ENCODE results near the gene EXOSC5.
A peak's percentile ranks its signal among the peaks of the same experiment; 100 is the strongest.

EXOSC5 gene

GRCh38 chr19:41442473-41443355 is 45.6 kb upstream of the EXOSC5 start, which contains the start of gene ERICH4:
ERICH4 (plus strand) TSS chr19:41443156; CDS start chr19:41443170, 14 bp downstream.
- H3K36me3 ChIP-seq (ENCODE audit: insufficient read depth, low read length), result peaks cover 6% of the 10 kb centered on the region
- no peak within 1 kb of the TSS for H3K4me2 ChIP-seq (ENCODE audit: insufficient read depth, low read length)
- no peak within 1 kb of the TSS for H2AFZ ChIP-seq (ENCODE audit: low read depth, low read length)
- ATAC-seq (ENCODE audit: insufficient read depth, low read depth), result no peak
- H3K9me3 ChIP-seq (ENCODE audit: insufficient read depth, low read length, severe bottlenecking), result no peaks in the 10 kb centered on the region
- H3K79me2 ChIP-seq (ENCODE audit: insufficient read depth, low read length), result peaks cover 16% of the 10 kb centered on the region
- no peaks in the 10 kb centered on the region for H3K27me3 ChIP-seq (ENCODE audit: insufficient read depth, low read length, poor library complexity)
- TF ChIP-seq CTCF (IDR thresholded peaks at IDR 0.05; ENCODE audit: borderline replicate concordance, extremely low read depth, low read length, poor library complexity, severe bottlenecking), result no peak
- no peak for TF ChIP-seq EZH2 (IDR thresholded peaks at IDR 0.05; ENCODE audit: borderline replicate concordance, low read depth, low read length, severe bottlenecking)
- no peaks in the 10 kb centered on the region for H4K20me1 ChIP-seq (ENCODE audit: insufficient read depth, low read length)
- peaks cover 21% of the 10 kb centered on the region for H3K4me1 ChIP-seq (ENCODE audit: insufficient read depth, low read length)
- DNase-seq, result no peak
- H3K4me3 ChIP-seq (ENCODE audit: low read depth in 1 of 2, low read length in 2 of 2), result no peak within 1 kb of the TSS
- no peak within 1 kb of the TSS for H3K9ac ChIP-seq (ENCODE audit: low read depth, low read length)
- no peak within 1 kb of the TSS for H3K27ac ChIP-seq (ENCODE audit: low read length)

- no peak overlapping the region for H2AFZ ChIP-seq (ENCODE audit: low read depth, low read length)
- peaks cover 16% of the 10 kb centered on the region for H3K79me2 ChIP-seq (ENCODE audit: insufficient read depth, low read length)
- H3K4me3 ChIP-seq (ENCODE audit: low read depth in 1 of 2, low read length in 2 of 2), result no peak overlapping the region
- H3K27me3 ChIP-seq (ENCODE audit: insufficient read depth, low read length, poor library complexity), result no peaks in the 10 kb centered on the region
- DNase-seq (no peak), ATAC-seq (ENCODE audit: insufficient read depth, low read depth) (no peak)
- H4K20me1 ChIP-seq (ENCODE audit: insufficient read depth, low read length), result no peaks in the 10 kb centered on the region
- TF ChIP-seq EZH2 (IDR thresholded peaks at IDR 0.05; ENCODE audit: borderline replicate concordance, low read depth, low read length, severe bottlenecking), result no peak
- H3K4me1 ChIP-seq (ENCODE audit: insufficient read depth, low read length), result peaks cover 21% of the 10 kb centered on the region
- H3K27ac ChIP-seq (ENCODE audit: low read length), result no peak overlapping the region
- H3K36me3 ChIP-seq (ENCODE audit: insufficient read depth, low read length), result peaks cover 12% of the 10 kb centered on the region
- no peak overlapping the region for H3K9ac ChIP-seq (ENCODE audit: low read depth, low read length)
- no peaks in the 10 kb centered on the region for H3K9me3 ChIP-seq (ENCODE audit: insufficient read depth, low read length, severe bottlenecking)
- H3K4me2 ChIP-seq (ENCODE audit: insufficient read depth, low read length), result no peak overlapping the region
These were observed 44.3 kb upstream of the EXOSC5 start for GRCh38 chr19:41441321-41441945.

- Histone ChIP-seq H3K36me3 (ENCODE audit: insufficient read depth, low read length) (peaks cover 16% of the 10 kb centered on the region), H3K9ac (ENCODE audit: low read depth, low read length) (peak within 1 kb of the TSS; percentile 56), H3K9me3 (ENCODE audit: insufficient read depth, low read length, severe bottlenecking) (no peaks in the 10 kb centered on the region), H4K20me1 (ENCODE audit: insufficient read depth, low read length) (no peaks in the 10 kb centered on the region), H3K4me2 (ENCODE audit: insufficient read depth, low read length) (peak within 1 kb of the TSS; percentile 71), H3K27ac (ENCODE audit: low read length) (peak within 1 kb of the TSS; percentile 90), H2AFZ (ENCODE audit: low read depth, low read length) (peak within 1 kb of the TSS; percentile 91), H3K4me3 (ENCODE audit: low read depth in 1 of 2, low read length in 2 of 2) (peak within 1 kb of the TSS; percentile 29 to 75; a peak in 3 of 4 replicates), H3K79me2 (ENCODE audit: insufficient read depth, low read length) (peaks cover 16% of the 10 kb centered on the region), H3K4me1 (ENCODE audit: insufficient read depth, low read length) (peaks cover 21% of the 10 kb centered on the region), H3K27me3 (ENCODE audit: insufficient read depth, low read length, poor library complexity) (no peaks in the 10 kb centered on the region)
- TF ChIP-seq EZH2 (IDR thresholded peaks at IDR 0.05; ENCODE audit: borderline replicate concordance, low read depth, low read length, severe bottlenecking), result no peak
- peak; percentile 81 for TF ChIP-seq CTCF (IDR thresholded peaks at IDR 0.05; ENCODE audit: borderline replicate concordance, extremely low read depth, low read length, poor library complexity, severe bottlenecking)
- ATAC-seq (ENCODE audit: insufficient read depth, low read depth) (peak; percentile 95), DNase-seq (peak; percentile 97)
These were observed 42.5 kb upstream of the EXOSC5 start, which contains the start of gene DMAC2 for GRCh38 chr19:41439441-41440222. DMAC2 (minus strand) TSS chr19:41439912; CDS start chr19:41439899, 13 bp downstream.
